Heart left ventricle (tissue), 16 donors: ENCODE data around the gene GRIK1. TPM values are rescaled to one million over a fixed set of nuclear protein-coding genes. Genes with fewer than 3 reads are reported as not detected.

Experiments used
- ATAC-seq, 4 donors: fragments of 200-7000 bp; cut with Tn5 transposase; one replicate each; pipeline ENCODE4 v1.9.1; 2020 to 2022; ENCODE audit warnings: moderate library complexity in 4 of 4, mild to moderate bottlenecking in 3 of 4, moderate number of reproducible peaks in 1 of 4
- DNase-seq, 5 donors: peaks; one replicate each; pipeline ENCODE4 v3.0.0-alpha.2; 2020
- H3K27ac ChIP-seq, 12 donors: fragments of 200-600 bp; sonication (generic) in 4 of 12; one replicate each; pipeline versions ENCODE4 v1.5.0 to v1.8.0; 2016 to 2022; ENCODE audit warnings: mild to moderate bottlenecking in 2 of 12
- H3K27me3 ChIP-seq, 9 donors: fragments of 200-600 bp; sonication (generic) in 2 of 9; one replicate each; pipeline versions ENCODE4 v1.5.1 to v1.8.0; 2016 to 2022; ENCODE audit warnings: mild to moderate bottlenecking in 3 of 9
- H3K36me3 ChIP-seq, 9 donors: fragments of 200-600 bp; sonication (generic) in 2 of 9; one replicate each; pipeline versions ENCODE4 v1.5.0 to v1.8.0; 2018 to 2022; ENCODE audit warnings: mild to moderate bottlenecking in 2 of 9
- H3K4me1 ChIP-seq, 12 donors: fragments of 200-600 bp; sonication (generic) in 4 of 12; one replicate each; pipeline versions ENCODE4 v1.5.0 to v1.8.0; 2016 to 2022; ENCODE audit warnings: mild to moderate bottlenecking in 3 of 12
- H3K4me3 ChIP-seq, 12 donors: fragments of 200-600 bp; sonication (generic) in 4 of 12; one replicate each; pipeline versions ENCODE4 v1.5.0 to v1.8.0; 2017 to 2022; ENCODE audit warnings: mild to moderate bottlenecking in 9 of 12, moderate library complexity in 4 of 12
- H3K9me3 ChIP-seq, 12 donors: fragments of 200-600 bp; sonication (generic) in 4 of 12; one replicate each; pipeline versions ENCODE4 v1.5.0 to v1.8.0; 2016 to 2022; ENCODE audit warnings: mild to moderate bottlenecking in 1 of 12
- CTCF ChIP-seq, 12 donors: fragments of 200-600 bp; sonication (generic) in 4 of 12; IDR thresholded peaks; one replicate each; pipeline versions ENCODE4 v1.5.0 to v1.8.0; 2018 to 2022; ENCODE audit warnings: antibody characterized with exemption in 12 of 12, mild to moderate bottlenecking in 5 of 12
- POLR2A ChIP-seq, 2 donors: fragments of 450-650 bp; IDR thresholded peaks; one replicate each; pipeline ENCODE4 v1.6.1; 2017; ENCODE audit warnings: antibody characterized with exemption in 2 of 2, mild to moderate bottlenecking in 2 of 2, moderate library complexity in 2 of 2
- WGBS, 4 donors: extraction: QIAGEN DNeasy Blood & Tissue Kit in 2 of 4; methylation state at CpG; one replicate each; pipeline versions ENCODE4 v1.1.5 to v1.1.7; 2013 to 2018; 5-methylcytosine and 5-hydroxymethylcytosine counted together
- intact Hi-C, 10 donors: fragments of 100-400 bp; cut with DNase I; formaldehyde crosslinking; loops; one replicate each; pipeline versions ENCODE4 v1.11.1 to v1.14.2; 2022
- polyA plus RNA-seq, 2 donors: library from polyadenylated mRNA; stranded (reverse); fragments of 200-250 nt; gene quantifications; one replicate each; pipeline ENCODE4 v1.2.3, GENCODE V29; 2013
- total RNA-seq, 9 donors: library from RNA; depleted of rRNA in 2 of 9; stranded (reverse); fragments of >200 nt in 2 of 9; fragmentation: NEBNext Ultra II Directional in 3 of 9; extraction: Animal tissue kit (Norgen Biotek cat#: 25700) in 3 of 9; gene quantifications; one replicate each; pipeline versions ENCODE4 v1.1.0 to v1.2.4, GENCODE V29; 2016 to 2023
- donor health status: ischemic (EF 13 %, LVEDD 7.1; RV severe dilation, severe dysfunction).
- donor health status: healthy with polysubstance abuse.
- donor health status: DM: no; HTN: yes; CAD: no.
- donor health status: DM: no; HTN: no; CAD: no.
- donor health status: ischemic (EF 25% LVEDD 6.9; RV normal size, moderate dysfunction).
- donor health status: ischemic (EF 25% LVEDD 5.7; RV mildly dilated, moderate dysfunction).
- donor health status: healthy.
- donor health status: DM: yes; HTN: yes; CAD: no.
- donor health status: ischemic (EF 35%, LVEDD 5.7; RV mildly dilated, moderate dysfunction).
- donor health status: nonischemic (EF 11% LVEDD 7.7; RV severe dilation, severe dysfunction).
- donor health status: DM: yes; HTN: yes; CAD: no.
- donor health status: PGD.
- donor health status: ischemic (EF 29% LVEDD 5.4; RV normal size, mild dysfunction).
- donor health status: nonischemic (EF 23%, LVEDD 6.1; RV moderate dilation, normal function).

Gene GRIK1
- total and polyA plus RNA-seq, 11 donors = 0.12 TPM; not detected in 10

DNA sequence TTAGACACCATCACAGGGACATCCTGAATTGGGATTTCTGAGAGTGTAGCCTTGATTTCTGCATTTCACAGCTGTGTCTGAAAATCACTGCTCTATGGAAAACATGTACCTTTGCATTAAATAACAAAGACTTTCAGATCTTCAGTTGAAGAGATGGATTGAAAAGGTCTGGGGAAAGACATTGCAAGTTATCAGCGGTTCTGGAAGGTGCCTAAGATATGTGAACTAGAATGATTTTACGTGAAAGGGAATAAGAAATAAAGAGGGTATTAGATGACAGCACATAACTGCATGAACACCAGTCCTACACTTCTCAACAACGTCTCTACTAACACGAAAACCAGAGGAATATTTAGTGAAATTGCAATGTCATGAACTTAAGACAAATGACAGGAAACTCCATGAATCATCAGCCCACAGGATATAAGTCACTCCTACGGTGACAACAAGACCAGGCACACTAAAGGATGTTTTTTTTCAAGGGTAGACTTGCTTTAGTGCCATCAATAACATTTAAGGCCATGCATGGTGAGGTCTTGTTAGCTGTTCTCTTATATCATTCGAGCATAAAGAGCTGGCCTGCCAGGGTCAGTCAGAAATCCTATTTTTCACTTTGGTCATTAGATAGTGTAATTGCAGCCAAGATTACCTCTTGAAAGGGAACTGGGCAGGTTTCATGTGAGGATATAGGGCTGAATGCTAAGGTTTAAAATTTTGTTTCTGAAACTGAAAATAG, 283.1 kb downstream of the GRIK1 start:
- Histone ChIP-seq H3K4me3 (no peak overlapping the region), H3K27me3 (no peaks in the 10 kb centered on the region), H3K27ac (peak overlapping the region in 1 of 12 donors; percentile 72), H3K36me3 (no peaks in the 10 kb centered on the region), H3K4me1 (peaks cover 0 to 16% (median 0%) of the 10 kb centered on the region in 12 donors), H3K9me3 (no peaks in the 10 kb centered on the region)
- TF ChIP-seq CTCF (IDR thresholded peaks at IDR 0.05) = no peak
- no peak for TF ChIP-seq POLR2A (IDR thresholded peaks at IDR 0.05)
- intact Hi-C loops = no loop called here
- ATAC-seq = peak in 3 of 4 donors; percentile 33 to 89 (median 46)
- no peak for DNase-seq
- 36 to 45% (median 40%) methylated on average over 6 of the region's 6 CpGs for WGBS, 4 donors

DNA sequence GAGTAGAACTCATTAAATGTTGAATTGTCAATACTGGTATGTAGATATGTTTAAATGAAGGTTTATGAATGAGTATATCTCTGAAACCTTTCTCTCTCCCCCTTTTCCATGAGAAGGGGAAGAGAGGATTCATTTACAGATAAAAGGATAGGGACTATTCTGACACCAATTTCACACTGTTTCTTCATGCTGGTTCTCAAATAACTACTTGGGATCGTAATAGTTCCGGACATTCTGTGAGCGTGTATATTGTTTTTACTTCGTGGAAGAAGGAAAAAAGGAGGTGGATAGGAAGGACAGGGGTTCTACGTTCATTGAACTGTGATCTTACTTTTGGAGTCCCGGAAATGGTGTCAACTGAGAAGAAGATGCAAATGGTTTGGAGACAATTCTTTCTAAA, 284.2 kb downstream of the GRIK1 start:
- no peaks in the 10 kb centered on the region for H3K27me3 ChIP-seq
- intact Hi-C loops = no loop called here
- DNase-seq (no peak), ATAC-seq (no peak)
- no peak overlapping the region for H3K27ac ChIP-seq
- H3K4me1 ChIP-seq = peaks cover 0 to 16% (median 0%) of the 10 kb centered on the region in 12 donors
- H3K36me3 ChIP-seq = no peaks in the 10 kb centered on the region
- no peaks in the 10 kb centered on the region for H3K9me3 ChIP-seq
- 95 to 97% (median 96%) methylated on average over 6 of the region's 6 CpGs for WGBS, 4 donors
- TF ChIP-seq POLR2A (IDR thresholded peaks at IDR 0.05) (no peak), CTCF (IDR thresholded peaks at IDR 0.05) (no peak)
- H3K4me3 ChIP-seq = no peak overlapping the region

GRCh38 chr21:29654855-29655254, 284.9 kb downstream of the GRIK1 start:
- no peaks in the 10 kb centered on the region for H3K27me3 ChIP-seq
- no peak overlapping the region for H3K27ac ChIP-seq
- peaks cover 0 to 16% (median 0%) of the 10 kb centered on the region in 12 donors for H3K4me1 ChIP-seq
- intact Hi-C loops = no loop called here
- WGBS, 4 donors = 80 to 90% (median 87%) methylated on average over 3 of the region's 3 CpGs
- no peak overlapping the region for H3K4me3 ChIP-seq
- DNase-seq (no peak), ATAC-seq (no peak)
- TF ChIP-seq CTCF (IDR thresholded peaks at IDR 0.05) (no peak), POLR2A (IDR thresholded peaks at IDR 0.05) (no peak)
- H3K9me3 ChIP-seq = no peaks in the 10 kb centered on the region
- no peaks in the 10 kb centered on the region for H3K36me3 ChIP-seq

- intact Hi-C loops = no loop called here
- no peak overlapping the region for H3K27ac ChIP-seq
Measured at GRCh38 chr21:29654203-29654602, 285.6 kb downstream of the GRIK1 start.

More at GRCh38 chr21:29654203-29654602, 285.6 kb downstream of the GRIK1 start:
- ATAC-seq = no peak
- TF ChIP-seq POLR2A (IDR thresholded peaks at IDR 0.05) (no peak), CTCF (IDR thresholded peaks at IDR 0.05) (no peak)
- no peaks in the 10 kb centered on the region for H3K36me3 ChIP-seq
- H3K4me3 ChIP-seq = no peak overlapping the region
- H3K4me1 ChIP-seq = peaks cover 0 to 16% (median 0%) of the 10 kb centered on the region in 12 donors
- H3K9me3 ChIP-seq = no peaks in the 10 kb centered on the region
- no peaks in the 10 kb centered on the region for H3K27me3 ChIP-seq
- DNase-seq = no peak
